Stomach smooth muscle (tissue), 2 donors: Measurements from ENCODE around the gene PTPN1.

Source experiments
- H3K27ac ChIP-seq: one replicate; pipeline ENCODE4 v1.7.0; 2013; ENCODE audit warnings: mild to moderate bottlenecking, low read length, inconsistent platforms
- H3K27me3 ChIP-seq, 2 donors: one replicate each; pipeline ENCODE4 v1.7.0; 2013; ENCODE audit warnings: low read length in 2 of 2; ENCODE audit not compliant: insufficient read depth in 2 of 2, control insufficient read depth in 1 of 2
- H3K36me3 ChIP-seq, 2 donors: one replicate each; pipeline ENCODE4 v1.7.0; 2013; ENCODE audit warnings: low read length in 2 of 2; ENCODE audit not compliant: control insufficient read depth in 2 of 2, insufficient read depth in 2 of 2
- H3K4me1 ChIP-seq: one replicate; pipeline ENCODE4 v1.7.0; 2013; ENCODE audit warnings: low read length; ENCODE audit not compliant: control insufficient read depth, insufficient read depth
- H3K4me3 ChIP-seq, 2 donors: one replicate each; pipeline ENCODE4 v1.7.0; 2013; ENCODE audit warnings: low read length in 2 of 2
- H3K9ac ChIP-seq, 2 donors: one replicate each; pipeline ENCODE4 v1.7.0; 2013; ENCODE audit warnings: low read length in 2 of 2, mild to moderate bottlenecking in 1 of 2
- H3K9me3 ChIP-seq, 2 donors: one replicate each; pipeline ENCODE4 v1.7.0; 2013; ENCODE audit warnings: low read length in 2 of 2; ENCODE audit not compliant: control insufficient read depth in 2 of 2
- donor health status: healthy.
- donor health status: Pancreatic carcinoma.

PTPN1 gene

DNA sequence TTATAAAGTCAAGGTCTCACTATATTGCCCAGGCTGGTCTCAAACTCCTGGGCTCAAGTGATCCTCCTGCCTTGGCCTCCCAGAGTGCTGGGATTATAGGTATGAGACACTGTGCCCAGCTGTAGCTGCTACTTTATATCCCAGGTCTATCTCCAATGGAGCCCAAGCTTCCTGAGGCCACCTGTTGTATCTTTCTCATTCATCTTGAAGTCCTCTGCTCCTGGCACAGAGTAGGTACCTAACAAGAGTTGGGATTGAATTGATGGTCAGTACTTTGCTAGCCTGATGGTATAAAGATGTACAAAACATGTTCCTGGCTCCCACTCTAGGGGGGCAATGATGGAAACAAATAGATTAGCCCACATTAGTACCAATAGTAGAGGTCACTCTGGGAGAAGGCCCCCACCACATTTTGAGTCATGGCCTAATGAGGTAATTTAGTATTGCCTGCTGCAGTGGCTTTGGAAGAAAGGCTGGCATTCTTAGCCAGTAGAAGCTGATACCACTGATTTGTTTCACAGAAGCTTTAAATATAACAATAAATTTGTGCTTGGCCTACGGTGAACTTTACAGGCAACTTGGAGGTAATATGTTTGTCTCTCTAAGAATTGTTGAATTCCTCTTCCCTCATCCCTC lies 5.4 kb downstream of the PTPN1 start:
- Histone ChIP-seq H3K9me3 (no peaks in the 10 kb centered on the region), H3K36me3 (no peaks in the 10 kb centered on the region), H3K9ac (no peak overlapping the region), H3K27me3 (no peaks in the 10 kb centered on the region), H3K4me1 (peaks cover 28% of the 10 kb centered on the region), H3K4me3 (no peak overlapping the region), H3K27ac (no peak overlapping the region)

DNA sequence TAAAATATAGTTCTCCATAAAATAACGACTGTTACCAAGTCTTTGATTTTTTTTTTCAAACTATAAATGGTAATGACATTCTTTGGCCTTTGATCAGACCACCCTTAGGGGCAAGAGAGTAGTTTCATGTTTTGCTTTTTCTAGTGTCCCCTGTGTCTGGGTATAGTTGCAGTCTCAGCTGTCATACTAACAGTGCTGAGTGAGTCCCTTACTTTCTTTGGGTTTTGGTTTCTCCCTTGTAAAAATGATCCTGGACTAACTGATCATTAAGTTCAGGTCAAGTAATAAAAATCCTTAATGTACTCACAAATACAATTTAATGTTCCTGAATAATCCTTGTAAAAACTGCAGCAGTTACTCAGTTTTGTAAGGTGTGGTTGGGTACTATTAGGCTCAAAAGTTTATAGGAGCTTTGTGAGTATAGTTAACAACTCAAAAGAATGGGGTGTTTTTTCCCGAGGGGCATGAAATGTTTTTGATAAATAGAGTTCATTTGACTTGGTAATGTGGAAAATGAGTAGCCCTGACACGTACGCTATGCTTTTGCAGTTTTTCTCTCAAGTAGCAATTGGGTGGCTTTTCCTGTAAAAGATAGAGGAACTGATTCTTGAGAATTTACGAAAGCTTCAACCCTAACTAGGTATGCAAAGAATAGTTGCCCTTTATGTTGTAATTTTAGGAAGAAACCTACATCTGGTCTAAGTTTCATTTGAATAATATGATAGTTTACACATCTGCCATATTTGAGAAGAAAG lies 6.2 kb downstream of the PTPN1 start:
- H3K4me3 ChIP-seq: no peak overlapping the region
- no peaks in the 10 kb centered on the region for H3K27me3 ChIP-seq
- no peaks in the 10 kb centered on the region for H3K9me3 ChIP-seq
- H3K36me3 ChIP-seq: no peaks in the 10 kb centered on the region
- no peak overlapping the region for H3K9ac ChIP-seq
- H3K27ac ChIP-seq: no peak overlapping the region
- H3K4me1 ChIP-seq: peaks cover 23% of the 10 kb centered on the region

DNA sequence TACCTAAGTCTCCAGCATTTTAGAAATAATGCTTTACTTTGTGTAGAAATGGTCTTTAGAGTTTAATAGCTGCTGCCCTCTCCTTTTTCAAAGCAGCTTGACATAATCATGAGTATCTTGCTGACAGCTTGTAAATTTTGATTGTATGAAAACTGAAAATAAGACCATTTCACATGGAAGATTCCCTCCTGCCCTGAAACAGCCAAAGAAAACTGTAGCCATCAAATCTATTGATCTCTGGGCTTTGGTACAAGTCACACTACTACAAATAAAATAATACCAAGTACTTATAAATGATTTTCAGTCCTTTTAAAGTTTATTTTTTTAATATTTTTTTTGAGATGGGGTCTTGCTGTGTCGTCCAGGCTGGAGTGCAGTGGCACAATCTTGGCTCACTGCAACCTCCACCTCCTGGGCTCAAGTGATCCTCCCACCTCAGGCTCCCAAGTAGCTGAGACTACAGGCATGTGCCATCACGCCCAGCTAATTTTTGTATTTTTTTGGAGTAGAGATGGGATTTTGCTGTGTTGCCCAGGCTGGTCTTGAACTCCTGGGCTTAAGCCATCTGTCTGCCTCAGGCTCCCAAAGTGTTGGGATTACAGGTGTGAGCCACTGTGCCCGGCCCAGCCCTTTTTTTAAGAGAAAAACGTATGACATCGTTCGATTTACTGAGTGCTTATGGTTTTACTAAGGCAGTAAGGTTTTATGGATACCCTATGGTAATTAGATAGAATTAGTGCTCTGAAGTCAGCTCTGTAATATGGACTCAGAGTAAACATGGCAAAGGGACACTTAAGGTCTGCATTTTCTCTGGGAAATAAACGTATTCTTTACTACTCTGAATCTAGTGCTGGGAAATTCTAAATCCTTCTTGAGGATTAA lies 7.0 kb downstream of the PTPN1 start:
- Histone ChIP-seq H3K9me3 (no peaks in the 10 kb centered on the region), H3K4me1 (peaks cover 16% of the 10 kb centered on the region), H3K4me3 (no peak overlapping the region), H3K36me3 (no peaks in the 10 kb centered on the region), H3K27ac (no peak overlapping the region), H3K9ac (no peak overlapping the region), H3K27me3 (no peaks in the 10 kb centered on the region)

DNA sequence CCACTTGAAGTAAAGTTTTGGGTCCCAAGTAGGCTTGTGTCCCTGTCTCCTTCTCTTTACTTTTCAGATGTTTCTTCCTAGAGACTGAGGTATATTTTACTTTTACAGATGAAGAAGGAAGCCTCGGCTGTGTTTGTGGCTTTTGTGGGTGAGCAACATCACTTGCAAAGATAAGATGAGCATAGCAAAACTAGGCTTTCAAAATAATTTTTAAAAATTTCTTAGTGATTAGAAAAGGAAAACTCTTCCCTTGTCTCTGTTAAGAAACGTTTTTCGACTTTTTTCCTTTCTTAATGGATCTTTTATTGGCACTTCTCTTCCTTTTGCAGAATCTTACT lies 7.6 kb downstream of the PTPN1 start:
- H3K27ac ChIP-seq: no peak overlapping the region
- H3K9ac ChIP-seq: no peak overlapping the region
- peaks cover 16% of the 10 kb centered on the region for H3K4me1 ChIP-seq

DNA sequence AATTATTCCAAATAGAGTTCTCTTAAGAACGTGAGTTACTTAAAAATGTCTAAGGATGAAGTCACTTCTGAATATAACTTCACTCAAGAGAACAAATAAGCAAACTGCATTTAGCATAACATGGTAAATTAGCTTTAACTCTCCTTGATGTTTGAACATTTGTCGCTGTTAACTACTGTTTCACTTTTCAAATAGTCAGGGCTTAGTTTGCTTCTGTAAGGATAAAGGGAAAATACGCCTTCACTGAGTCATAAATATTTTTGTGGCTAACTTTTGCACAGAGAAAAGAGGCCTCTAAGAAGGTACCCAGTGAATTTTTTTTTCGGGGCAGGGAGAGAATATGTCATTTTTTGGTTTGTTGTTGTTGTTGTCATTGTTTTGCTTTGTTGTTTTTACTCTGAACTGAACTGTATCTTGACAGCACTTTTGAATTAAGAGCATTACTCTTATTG lies 8.1 kb downstream of the PTPN1 start:
- H3K9me3 ChIP-seq: no peaks in the 10 kb centered on the region
- no peak overlapping the region for H3K9ac ChIP-seq
- H3K27me3 ChIP-seq: no peaks in the 10 kb centered on the region
- no peak overlapping the region for H3K4me3 ChIP-seq
- no peak overlapping the region for H3K27ac ChIP-seq
- H3K4me1 ChIP-seq: peaks cover 13% of the 10 kb centered on the region
- H3K36me3 ChIP-seq: no peaks in the 10 kb centered on the region

More for the DNA sequence above, 7.6 kb downstream of the PTPN1 start:
- no peaks in the 10 kb centered on the region for H3K27me3 ChIP-seq
- no peaks in the 10 kb centered on the region for H3K9me3 ChIP-seq
- H3K36me3 ChIP-seq: no peaks in the 10 kb centered on the region
- no peak overlapping the region for H3K4me3 ChIP-seq

DNA sequence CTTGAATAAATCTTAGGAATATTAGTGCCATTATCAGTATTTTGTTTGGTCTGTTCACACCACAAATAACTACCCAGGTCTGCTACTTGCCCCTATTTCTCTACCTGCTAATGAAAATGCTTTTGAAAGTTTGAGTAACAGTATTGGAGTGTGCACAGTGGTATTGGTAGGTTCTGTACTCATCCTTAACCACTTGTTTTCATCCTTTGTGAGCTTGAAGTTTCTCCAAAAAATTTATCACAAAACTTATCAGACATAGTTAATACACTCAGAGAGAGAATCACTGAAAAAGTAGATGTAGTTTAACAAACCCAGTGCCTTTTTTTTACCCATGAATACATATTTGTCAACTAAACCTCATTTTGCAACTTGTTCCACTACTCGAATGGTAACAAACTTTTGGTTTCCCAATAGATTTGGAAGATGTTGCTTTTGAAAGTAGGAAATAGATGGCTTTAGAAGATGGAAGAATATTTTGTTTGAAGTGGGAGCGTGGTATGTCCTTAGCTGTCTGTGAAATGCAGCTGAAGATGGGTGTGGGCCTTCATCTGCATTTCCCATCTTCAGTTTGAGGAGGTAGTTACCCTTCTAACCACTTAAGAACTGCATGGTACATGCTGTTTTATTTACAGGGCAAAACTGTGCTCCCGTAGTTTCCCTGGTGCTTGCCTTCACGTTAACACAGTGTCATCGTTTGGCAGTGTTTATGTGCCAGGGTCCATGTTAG lies 9.0 kb downstream of the PTPN1 start:
- Histone ChIP-seq H3K4me3 (no peak overlapping the region), H3K9me3 (no peaks in the 10 kb centered on the region), H3K27ac (no peak overlapping the region), H3K9ac (no peak overlapping the region), H3K4me1 (peaks cover 10% of the 10 kb centered on the region), H3K36me3 (no peaks in the 10 kb centered on the region), H3K27me3 (no peaks in the 10 kb centered on the region)

DNA sequence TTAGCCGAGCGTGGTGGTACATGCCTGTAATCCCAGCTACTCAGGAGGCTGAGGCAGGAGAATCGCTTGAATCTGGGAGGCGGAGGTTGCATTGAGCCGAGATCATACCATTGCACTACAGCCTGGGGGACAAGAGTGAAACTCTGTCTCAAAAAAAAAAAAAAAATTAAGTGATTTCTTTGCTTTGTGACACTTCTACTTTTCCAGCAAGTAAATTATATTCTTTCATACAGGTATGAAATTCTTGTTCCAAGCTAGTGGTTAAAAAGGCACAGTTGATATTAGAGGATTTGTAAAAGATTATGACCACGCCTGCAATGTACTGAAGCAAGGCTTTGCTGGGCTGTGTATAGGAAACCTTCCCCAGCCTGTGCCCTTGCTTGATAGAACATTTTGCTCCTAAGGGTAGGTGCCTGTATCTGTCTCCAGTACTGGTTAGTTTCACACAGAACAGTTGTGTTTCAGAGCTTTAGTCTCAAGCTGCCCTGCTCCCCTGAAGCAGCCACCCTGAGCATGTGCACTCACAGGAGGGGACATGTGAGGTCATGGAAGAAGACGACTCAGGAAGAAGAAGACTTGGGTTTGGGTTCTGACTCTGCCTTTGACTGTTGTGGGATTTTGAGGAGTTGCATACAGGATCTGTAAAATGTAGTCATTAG lies 10.2 kb downstream of the PTPN1 start:
- Histone ChIP-seq H3K9me3 (no peaks in the 10 kb centered on the region), H3K36me3 (no peaks in the 10 kb centered on the region), H3K4me1 (peaks cover 7% of the 10 kb centered on the region), H3K4me3 (no peak overlapping the region), H3K9ac (no peak overlapping the region), H3K27ac (no peak overlapping the region), H3K27me3 (no peaks in the 10 kb centered on the region)

DNA sequence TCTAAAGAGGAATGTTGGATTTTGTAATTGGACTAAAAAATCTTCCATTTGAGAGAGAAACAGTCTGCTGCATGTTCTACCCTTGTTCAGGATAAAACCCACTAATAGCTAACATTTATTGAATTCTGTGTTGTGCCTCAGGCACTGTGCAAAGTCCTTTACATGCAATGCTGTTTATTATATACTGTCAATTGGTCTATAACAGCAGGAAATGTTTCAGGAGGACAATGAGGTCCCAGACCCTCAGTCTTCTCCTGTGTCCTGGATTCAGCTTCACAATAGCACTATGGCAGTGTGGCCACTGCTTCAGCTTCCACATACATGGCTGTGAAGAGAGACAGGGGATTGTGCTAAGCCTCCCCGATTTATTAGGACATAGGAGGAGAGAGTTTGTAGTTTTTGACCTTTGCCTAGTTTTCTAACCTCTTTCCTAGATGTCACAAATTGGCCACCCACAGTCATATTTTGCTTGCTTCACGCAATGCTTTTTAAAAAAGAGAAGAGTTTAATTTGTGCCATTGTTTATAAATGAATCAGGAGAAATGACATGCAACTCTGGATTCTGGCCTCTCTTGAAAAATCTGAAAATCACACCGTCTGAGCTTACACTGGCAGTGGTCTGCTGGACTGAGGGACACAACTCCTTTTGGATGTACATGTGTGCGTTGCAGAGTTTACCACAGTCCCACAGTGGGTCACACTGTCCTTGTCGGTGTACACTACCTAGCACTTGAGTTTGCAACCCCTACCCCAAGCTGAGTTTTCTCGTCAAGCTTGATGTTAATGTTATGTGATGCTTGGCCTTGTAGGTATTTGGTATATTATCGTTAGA lies 11.3 kb downstream of the PTPN1 start:
- H3K27ac ChIP-seq: no peak overlapping the region
- H3K4me3 ChIP-seq: no peak overlapping the region
- no peaks in the 10 kb centered on the region for H3K36me3 ChIP-seq
- peaks cover 7% of the 10 kb centered on the region for H3K4me1 ChIP-seq
- no peak overlapping the region for H3K9ac ChIP-seq
- no peaks in the 10 kb centered on the region for H3K27me3 ChIP-seq
- H3K9me3 ChIP-seq: no peaks in the 10 kb centered on the region

DNA sequence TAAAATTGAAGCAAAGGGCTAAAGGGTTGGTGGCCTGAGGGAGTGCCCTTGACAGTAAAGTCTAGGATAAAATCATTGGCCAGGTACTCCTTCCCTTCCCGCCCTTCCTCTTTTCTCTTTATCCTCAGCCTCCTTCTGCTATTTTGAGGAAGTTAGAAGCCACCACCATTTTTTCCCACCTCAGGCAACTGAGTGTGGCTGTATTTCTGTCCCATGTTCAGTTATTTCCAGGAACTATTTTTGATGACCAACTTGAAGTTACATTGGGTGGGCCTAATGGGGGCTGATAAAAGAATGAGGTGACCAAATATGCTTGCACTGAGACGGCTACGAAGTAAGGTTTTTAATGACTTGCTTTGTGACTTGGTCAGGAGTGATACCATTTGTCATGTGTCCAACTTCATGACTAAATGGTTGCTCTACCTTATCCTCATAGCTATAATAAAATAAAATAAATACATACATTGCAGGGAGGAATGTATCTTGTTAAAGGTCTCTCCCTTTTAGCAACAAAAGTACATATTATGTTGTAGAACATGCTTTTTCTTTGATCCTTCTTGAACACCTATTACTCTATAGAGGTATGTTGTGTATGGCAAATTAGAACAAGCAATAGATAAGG lies 12.0 kb downstream of the PTPN1 start:
- no peaks in the 10 kb centered on the region for H3K27me3 ChIP-seq
- H3K4me3 ChIP-seq: no peak overlapping the region
- H3K4me1 ChIP-seq: peaks cover 13% of the 10 kb centered on the region
- no peak overlapping the region for H3K27ac ChIP-seq
- H3K9ac ChIP-seq: no peak overlapping the region
- H3K9me3 ChIP-seq: no peaks in the 10 kb centered on the region
- H3K36me3 ChIP-seq: no peaks in the 10 kb centered on the region
